Type B pancreatic cell (in vitro differentiated cells): Measurements from ENCODE around the gene BAIAP2. TPM values are rescaled to one million over a fixed set of nuclear protein-coding genes. Genes with fewer than 3 reads are reported as not detected.

ENCODE experiments used
- DNase-seq: peaks from one replicate; pipeline ENCODE4 v3.0.0; 2021; ENCODE audit warnings: mixed read lengths; ENCODE audit not compliant: unreplicated experiment; ENCODE audit errors: extremely low spot score
- H3K27ac Mint-ChIP-seq: 2 replicates; pipeline ENCODE4 v1.8.0; 2021; ENCODE audit warnings: mild to moderate bottlenecking, mixed read lengths
- H3K27me3 Mint-ChIP-seq: 2 replicates; pipeline ENCODE4 v1.8.0; 2021; ENCODE audit warnings: mixed read lengths
- H3K36me3 Mint-ChIP-seq: 2 replicates; pipeline ENCODE4 v1.8.0; 2021; ENCODE audit warnings: mixed read lengths
- H3K4me1 Mint-ChIP-seq: one replicate; pipeline ENCODE4 v1.8.0; 2021; ENCODE audit warnings: mixed read lengths; ENCODE audit not compliant: unreplicated experiment
- H3K4me3 Mint-ChIP-seq: 2 replicates; pipeline ENCODE4 v1.8.0; 2021; ENCODE audit warnings: mild to moderate bottlenecking, mixed read lengths
- H3K9me3 Mint-ChIP-seq: 2 replicates; pipeline ENCODE4 v1.8.0; 2021; ENCODE audit warnings: mixed read lengths
- CTCF ChIP-seq: fragments of 200-600 bp; sonication (generic); conservative IDR thresholded peaks from 2 replicates; pipeline ENCODE4 v1.5.0; 2021; ENCODE audit warnings: antibody characterized with exemption, mild to moderate bottlenecking
- total RNA-seq: library from RNA; stranded (reverse); gene quantifications from 2 replicates; pipeline ENCODE4 v1.2.1, GENCODE V29; 2021; ENCODE audit warnings: low replicate concordance

BAIAP2 gene
- total RNA-seq, 1 donor from 2014 or later = 62.7 TPM

GRCh38 chr17:81092518-81093095 is 57.7 kb downstream of the BAIAP2 start:
- Mint-ChIP-seq H3K36me3 (no peaks in the 10 kb centered on the region), H3K4me1 (peaks cover 30% of the 10 kb centered on the region), H3K27me3 (no peaks in the 10 kb centered on the region), H3K9me3 (no peaks in the 10 kb centered on the region), H3K4me3 (peak overlapping the region; percentile 35), H3K27ac (peak overlapping the region; percentile 92)
- no peak for DNase-seq
- no peak for TF ChIP-seq CTCF

GRCh38 chr17:81093619-81094508 is 58.9 kb downstream of the BAIAP2 start:
- Mint-ChIP-seq H3K27ac (peak overlapping the region; percentile 96), H3K9me3 (no peaks in the 10 kb centered on the region), H3K4me1 (peaks cover 30% of the 10 kb centered on the region)

DNA sequence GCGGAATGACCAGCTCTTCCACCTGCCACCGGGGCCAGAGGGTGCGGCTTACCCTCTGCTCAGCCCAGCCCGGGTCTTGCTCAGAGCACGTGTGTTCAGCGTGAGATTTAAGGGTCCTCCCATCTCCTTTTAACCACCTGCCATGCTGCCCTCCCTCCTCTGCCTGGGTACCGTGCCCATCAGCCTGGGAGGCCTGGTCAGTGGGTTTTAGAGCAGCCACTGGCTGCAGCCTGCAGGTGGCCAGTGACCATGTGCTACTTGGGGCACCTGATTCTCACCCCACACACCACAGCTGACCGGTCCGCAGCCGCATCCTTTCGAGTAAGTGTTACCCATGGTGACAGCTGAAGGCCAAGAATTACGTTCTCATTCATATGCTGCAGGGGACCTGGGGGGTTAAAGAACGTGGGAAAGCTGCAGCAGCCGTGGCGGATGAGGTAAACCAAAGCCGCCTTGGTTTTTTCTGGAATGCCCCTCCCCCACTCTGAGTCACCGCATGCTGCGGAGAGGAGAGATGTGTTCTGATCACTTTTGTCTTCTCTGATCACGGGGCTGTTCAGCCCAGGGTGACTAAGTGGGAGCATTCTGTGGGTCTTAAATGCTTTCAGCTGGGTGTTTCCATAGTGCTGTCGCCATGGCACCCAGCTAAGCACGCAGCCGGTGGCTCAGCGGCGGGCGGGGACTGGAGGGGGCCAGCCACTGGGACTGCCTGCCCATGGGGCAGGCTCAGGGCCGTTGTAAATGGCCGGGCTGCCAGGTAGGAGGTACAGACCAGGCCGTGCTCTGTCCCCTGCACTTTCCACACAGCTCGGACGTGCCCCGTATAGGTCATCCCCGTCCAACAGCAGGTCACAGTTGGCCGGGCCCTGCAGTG is 59.8 kb downstream of the BAIAP2 start:
- peak; percentile 31 for TF ChIP-seq CTCF
- peak overlapping the region; percentile 70 for H3K4me3 Mint-ChIP-seq
- no peaks in the 10 kb centered on the region for H3K36me3 Mint-ChIP-seq
- H3K27me3 Mint-ChIP-seq = no peaks in the 10 kb centered on the region
- peak overlapping the region; percentile 96 for H3K27ac Mint-ChIP-seq
- peak; percentile 85 for DNase-seq
- peaks cover 30% of the 10 kb centered on the region for H3K4me1 Mint-ChIP-seq
- no peaks in the 10 kb centered on the region for H3K9me3 Mint-ChIP-seq

More at GRCh38 chr17:81093619-81094508, 58.9 kb downstream of the BAIAP2 start:
- Mint-ChIP-seq H3K36me3 (no peaks in the 10 kb centered on the region), H3K4me3 (peak overlapping the region; percentile 70), H3K27me3 (no peaks in the 10 kb centered on the region)
- no peak for TF ChIP-seq CTCF
- no peak for DNase-seq

- no peak for TF ChIP-seq CTCF
- H3K4me1 Mint-ChIP-seq = peaks cover 30% of the 10 kb centered on the region
- H3K27ac Mint-ChIP-seq = peak overlapping the region; percentile 96
- H3K36me3 Mint-ChIP-seq = no peaks in the 10 kb centered on the region
- H3K4me3 Mint-ChIP-seq = peak overlapping the region; percentile 36
- H3K27me3 Mint-ChIP-seq = no peaks in the 10 kb centered on the region
- DNase-seq = no peak
- no peaks in the 10 kb centered on the region for H3K9me3 Mint-ChIP-seq
Observed at GRCh38 chr17:81095383-81095762, 60.4 kb downstream of the BAIAP2 start.

- Mint-ChIP-seq H3K9me3 (no peaks in the 10 kb centered on the region), H3K36me3 (no peaks in the 10 kb centered on the region), H3K4me1 (peaks cover 30% of the 10 kb centered on the region), H3K27ac (peak overlapping the region; percentile 79), H3K27me3 (no peaks in the 10 kb centered on the region), H3K4me3 (no peak overlapping the region)
- DNase-seq = no peak
- TF ChIP-seq CTCF = no peak
Observed at GRCh38 chr17:81096741-81097133, 61.8 kb downstream of the BAIAP2 start.
